Neural progenitor cell (in vitro differentiated cells): ENCODE results near the gene WDR45B. TPM values are rescaled to one million over a fixed set of nuclear protein-coding genes. Genes with fewer than 3 reads are reported as not detected.

Experiments
- DNase-seq: peaks from one replicate; pipeline ENCODE4 v3.0.0-alpha.2; 2016; ENCODE audit warnings: low spot score
- H2AFZ ChIP-seq: fragments of 200-600 bp; sonication (generic); replicated peaks from 2 replicates; pipeline ENCODE4 v1.6.1; 2016; ENCODE audit warnings: antibody characterized with exemption
- H3F3A ChIP-seq: fragments of 200-600 bp; sonication (generic); 2 replicates; pipeline ENCODE4 v1.6.1; 2016; ENCODE audit warnings: antibody characterized with exemption, low read depth
- H3K27ac ChIP-seq: fragments of 200-600 bp; sonication (generic); 2 replicates; pipeline ENCODE4 v1.5.1; 2016; ENCODE audit warnings: mild to moderate bottlenecking
- H3K27me3 ChIP-seq: fragments of 200-600 bp; sonication (generic); 2 replicates; pipeline ENCODE4 v1.6.1; 2016; ENCODE audit warnings: mild to moderate bottlenecking, moderate library complexity
- H3K36me3 ChIP-seq: fragments of 200-600 bp; sonication (generic); 2 replicates; pipeline ENCODE4 v1.5.1; 2016
- H3K4me1 ChIP-seq: fragments of 200-600 bp; sonication (generic); 2 replicates; pipeline ENCODE4 v1.6.1; 2016; ENCODE audit warnings: mixed run types
- H3K4me2 ChIP-seq: fragments of 200-600 bp; sonication (generic); 2 replicates; pipeline ENCODE4 v1.6.1; 2016
- H3K4me3 ChIP-seq: fragments of 200-600 bp; sonication (generic); 2 replicates; pipeline ENCODE4 v1.5.1; 2016
- H3K79me2 ChIP-seq: fragments of 200-600 bp; sonication (generic); 2 replicates; pipeline ENCODE4 v1.6.1; 2016; ENCODE audit warnings: low read depth
- H3K9ac ChIP-seq: fragments of 200-600 bp; sonication (generic); 2 replicates; pipeline ENCODE4 v1.6.1; 2016
- H3K9me3 ChIP-seq: fragments of 200-600 bp; sonication (generic); 2 replicates; pipeline ENCODE4 v1.5.1; 2016; ENCODE audit warnings: low read depth
- H4K20me1 ChIP-seq: fragments of 200-600 bp; sonication (generic); 2 replicates; pipeline ENCODE4 v1.6.1; 2016; ENCODE audit warnings: low read depth
- H3K27ac Mint-ChIP-seq: 3 replicates; pipeline ENCODE4 v1.8.0; 2021; ENCODE audit warnings: mixed read lengths
- H3K27me3 Mint-ChIP-seq: 2 replicates; pipeline ENCODE4 v1.8.0; 2022; ENCODE audit warnings: low read depth, mild to moderate bottlenecking, inconsistent platforms, moderate library complexity, mixed read lengths; ENCODE audit not compliant: insufficient read depth
- H3K36me3 Mint-ChIP-seq: 3 replicates; pipeline ENCODE4 v1.8.0; 2021; ENCODE audit warnings: mixed read lengths
- H3K4me1 Mint-ChIP-seq: 3 replicates; pipeline ENCODE4 v1.8.0; 2021; ENCODE audit warnings: mixed read lengths
- H3K4me3 Mint-ChIP-seq: 3 replicates; pipeline ENCODE4 v1.8.0; 2021; ENCODE audit warnings: mild to moderate bottlenecking, moderate library complexity, mixed read lengths
- H3K9me3 Mint-ChIP-seq: 3 replicates; pipeline ENCODE4 v1.8.0; 2020; ENCODE audit warnings: mixed read lengths
- EZH2 ChIP-seq: fragments of 200-600 bp; sonication (generic); IDR thresholded peaks from 2 replicates; pipeline ENCODE4 v1.6.1; 2017; ENCODE audit warnings: antibody characterized with exemption, mild to moderate bottlenecking, moderate library complexity
- EZH2phosphoT487 ChIP-seq: fragments of 200-600 bp; sonication (generic); IDR thresholded peaks from 2 replicates; pipeline ENCODE4 v1.6.1; 2017; ENCODE audit warnings: antibody characterized with exemption
- total RNA-seq: library from RNA; depleted of rRNA; stranded (reverse); fragments of >200 nt; gene quantifications from 2 replicates; pipeline ENCODE4 v1.2.3, GENCODE V29; 2015; ENCODE audit warnings: low replicate concordance
- TF ChIP-seq, protein P1 (sequence below): fragments of 200-600 bp; sonication (generic); IDR thresholded peaks from 2 replicates; pipeline ENCODE4 v1.5.1; 2017; ENCODE audit warnings: antibody characterized with exemption, mild to moderate bottlenecking

The WDR45B gene
- total RNA-seq, 1 donor from 2014 or later = 110 TPM

DNA sequence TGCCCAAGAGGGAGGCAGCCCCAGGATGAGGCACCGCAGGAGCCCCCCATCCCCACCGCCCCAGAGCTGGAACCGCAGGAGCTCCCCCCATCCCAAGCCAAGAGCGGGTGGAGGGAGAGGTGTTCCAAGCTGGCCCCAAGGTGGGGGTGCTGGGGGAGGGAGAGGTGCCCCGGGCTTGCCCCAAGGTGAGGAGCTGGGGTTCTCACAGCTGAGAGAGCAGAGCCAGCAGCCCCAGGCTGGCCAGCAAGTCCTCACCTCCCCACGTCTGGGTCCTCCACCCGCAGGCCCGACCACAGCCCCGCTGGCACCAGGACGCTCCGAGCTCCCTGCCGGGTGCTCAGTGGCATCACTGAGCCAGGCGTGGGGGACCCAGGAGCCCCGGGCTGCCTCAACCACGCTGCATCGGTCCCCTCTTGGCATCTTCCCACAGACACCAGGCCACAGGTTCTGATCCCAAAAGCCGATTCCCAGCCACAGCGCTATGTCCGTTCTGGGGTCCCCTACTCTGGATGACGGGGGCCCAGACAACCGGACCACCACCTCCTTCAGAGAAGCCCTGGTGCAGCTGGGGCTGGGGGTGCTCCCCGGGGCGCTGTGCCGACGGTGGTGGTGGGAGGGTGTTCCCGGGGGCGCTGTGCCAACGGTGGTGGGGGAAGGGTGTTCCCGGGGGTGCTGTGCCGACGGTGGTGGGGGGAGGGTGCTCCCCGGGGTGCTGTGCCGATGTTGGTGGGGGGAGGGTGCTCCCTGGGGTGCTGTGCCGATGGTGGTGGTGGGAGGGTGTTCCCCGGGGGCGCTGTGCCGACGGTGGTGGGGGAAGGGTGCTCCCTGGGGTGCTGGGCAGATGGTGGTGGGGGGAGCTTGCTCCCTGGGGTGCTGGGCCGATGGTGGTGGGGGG lies 15.4 kb upstream of the WDR45B start:
- Histone ChIP-seq H3K36me3 (no peaks in the 10 kb centered on the region), H4K20me1 (no peaks in the 10 kb centered on the region), H3K27ac (no peak overlapping the region), H3K4me2 (no peak overlapping the region), H2AFZ (no peak overlapping the region), H3K9me3 (no peaks in the 10 kb centered on the region), H3K4me3 (no peak overlapping the region), H3K79me2 (no peaks in the 10 kb centered on the region), H3F3A (peaks cover 5% of the 10 kb centered on the region), H3K4me1 (peaks cover 11% of the 10 kb centered on the region), H3K9ac (no peak overlapping the region), H3K27me3 (no peaks in the 10 kb centered on the region)
- Mint-ChIP-seq H3K36me3 (peaks cover 12% of the 10 kb centered on the region), H3K4me3 (no peak overlapping the region), H3K9me3 (peaks cover 4% of the 10 kb centered on the region), H3K4me1 (peaks cover 13% of the 10 kb centered on the region), H3K27me3 (peaks cover 5% of the 10 kb centered on the region), H3K27ac (no peak overlapping the region)
- TF ChIP-seq EZH2phosphoT487 = no peak
- DNase-seq = no peak

DNA sequence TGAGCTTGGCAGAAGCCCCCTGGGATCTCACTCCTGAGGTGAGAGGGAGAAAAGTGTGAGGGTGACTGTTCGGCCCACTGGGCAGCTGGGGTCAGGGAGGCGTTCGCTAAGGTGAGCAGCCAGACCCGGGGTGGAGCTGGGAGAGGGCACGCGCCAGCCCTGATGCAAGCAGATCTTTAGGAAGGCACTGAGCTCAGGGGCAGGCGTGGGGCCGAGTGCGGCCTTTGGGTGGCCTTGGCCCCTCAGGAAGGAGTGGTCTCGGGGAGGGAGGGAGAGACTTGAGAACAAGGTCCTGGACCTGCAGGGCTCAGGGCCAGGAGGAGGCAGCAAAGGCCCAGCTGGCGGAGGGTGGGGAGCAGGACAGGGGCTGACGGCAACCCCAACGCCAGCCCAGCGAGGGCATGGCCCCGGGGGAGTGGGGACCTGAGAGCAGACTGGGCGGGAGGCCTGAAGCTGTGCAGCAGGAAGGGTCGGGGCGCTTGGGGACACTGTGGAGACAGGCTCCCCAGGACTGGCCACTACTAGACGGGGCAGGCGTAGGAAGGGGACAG lies 14.5 kb upstream of the WDR45B start:
- Histone ChIP-seq H4K20me1 (no peaks in the 10 kb centered on the region), H3K27ac (no peak overlapping the region), H3K27me3 (no peaks in the 10 kb centered on the region), H3K9me3 (no peaks in the 10 kb centered on the region), H3K36me3 (no peaks in the 10 kb centered on the region), H2AFZ (no peak overlapping the region), H3K79me2 (no peaks in the 10 kb centered on the region), H3K4me3 (no peak overlapping the region), H3K9ac (no peak overlapping the region), H3K4me2 (no peak overlapping the region), H3F3A (peaks cover 5% of the 10 kb centered on the region), H3K4me1 (peaks cover 11% of the 10 kb centered on the region)
- Mint-ChIP-seq H3K36me3 (peaks cover 12% of the 10 kb centered on the region), H3K4me1 (peaks cover 10% of the 10 kb centered on the region), H3K4me3 (no peak overlapping the region), H3K27me3 (peaks cover 5% of the 10 kb centered on the region), H3K9me3 (peaks cover 4% of the 10 kb centered on the region), H3K27ac (peak overlapping the region; percentile 46)
- no peak for DNase-seq
- TF ChIP-seq, protein P1, sequence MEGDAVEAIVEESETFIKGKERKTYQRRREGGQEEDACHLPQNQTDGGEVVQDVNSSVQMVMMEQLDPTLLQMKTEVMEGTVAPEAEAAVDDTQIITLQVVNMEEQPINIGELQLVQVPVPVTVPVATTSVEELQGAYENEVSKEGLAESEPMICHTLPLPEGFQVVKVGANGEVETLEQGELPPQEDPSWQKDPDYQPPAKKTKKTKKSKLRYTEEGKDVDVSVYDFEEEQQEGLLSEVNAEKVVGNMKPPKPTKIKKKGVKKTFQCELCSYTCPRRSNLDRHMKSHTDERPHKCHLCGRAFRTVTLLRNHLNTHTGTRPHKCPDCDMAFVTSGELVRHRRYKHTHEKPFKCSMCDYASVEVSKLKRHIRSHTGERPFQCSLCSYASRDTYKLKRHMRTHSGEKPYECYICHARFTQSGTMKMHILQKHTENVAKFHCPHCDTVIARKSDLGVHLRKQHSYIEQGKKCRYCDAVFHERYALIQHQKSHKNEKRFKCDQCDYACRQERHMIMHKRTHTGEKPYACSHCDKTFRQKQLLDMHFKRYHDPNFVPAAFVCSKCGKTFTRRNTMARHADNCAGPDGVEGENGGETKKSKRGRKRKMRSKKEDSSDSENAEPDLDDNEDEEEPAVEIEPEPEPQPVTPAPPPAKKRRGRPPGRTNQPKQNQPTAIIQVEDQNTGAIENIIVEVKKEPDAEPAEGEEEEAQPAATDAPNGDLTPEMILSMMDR = no peak
- TF ChIP-seq EZH2 (no peak), EZH2phosphoT487 (no peak)

DNA sequence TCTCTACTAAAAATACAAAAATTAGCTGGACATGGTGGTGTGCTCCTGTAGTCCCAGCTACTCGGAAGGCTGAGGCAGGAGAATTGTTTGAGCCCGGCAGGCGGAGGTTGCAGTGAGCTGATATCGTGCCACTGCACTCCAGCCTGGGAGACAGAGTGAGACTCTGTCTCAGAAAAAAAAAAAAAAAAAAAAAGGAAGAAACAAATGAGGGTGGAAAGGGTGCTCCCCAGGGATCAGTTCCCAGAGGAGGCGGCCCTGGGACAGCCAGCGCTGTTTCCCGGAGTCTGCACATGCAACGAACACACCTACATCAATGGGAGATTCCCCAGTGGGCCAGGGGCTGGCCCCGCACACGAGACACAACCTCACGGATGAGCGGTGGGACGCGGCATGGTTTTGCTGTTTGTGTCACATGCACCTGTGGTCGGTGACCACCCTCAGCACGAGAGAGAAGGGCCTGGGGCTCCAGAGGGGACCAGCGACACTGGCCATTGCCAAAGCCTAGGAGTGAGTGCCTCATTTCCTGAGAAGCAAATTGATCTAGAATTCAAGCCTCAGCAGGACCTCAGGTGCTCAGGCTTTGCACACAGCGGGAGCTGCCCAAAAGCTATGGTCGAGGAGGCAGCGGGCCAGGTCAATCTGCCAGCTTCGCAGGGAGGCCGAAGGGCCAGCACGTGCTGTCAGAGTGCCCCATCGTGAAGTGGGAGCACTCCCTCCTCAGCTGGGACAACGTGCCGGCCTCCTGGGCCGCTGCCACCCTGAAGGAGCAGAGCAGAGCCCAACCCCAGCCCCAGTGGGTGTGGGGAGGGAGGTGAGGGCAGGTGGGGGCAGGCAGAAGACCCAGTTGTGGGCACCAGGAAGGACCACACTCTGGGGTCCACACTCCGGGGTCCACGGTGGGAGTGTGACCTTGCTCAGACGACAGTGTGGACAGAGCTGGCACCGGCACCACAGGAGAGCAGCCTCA lies 13.8 kb upstream of the WDR45B start:
- no peaks in the 10 kb centered on the region for H4K20me1 ChIP-seq
- TF ChIP-seq EZH2phosphoT487 = no peak
- no peak for TF ChIP-seq EZH2
- TF ChIP-seq, protein P1 = no peak
- Mint-ChIP-seq H3K36me3 (peaks cover 13% of the 10 kb centered on the region), H3K9me3 (peaks cover 4% of the 10 kb centered on the region), H3K4me3 (no peak overlapping the region), H3K4me1 (peaks cover 10% of the 10 kb centered on the region), H3K27ac (no peak overlapping the region), H3K27me3 (peaks cover 3% of the 10 kb centered on the region)
- no peaks in the 10 kb centered on the region for H3K9me3 ChIP-seq
- H3K4me1 ChIP-seq = peaks cover 11% of the 10 kb centered on the region
- DNase-seq = no peak
- no peaks in the 10 kb centered on the region for H3K79me2 ChIP-seq
- H3K4me2 ChIP-seq = no peak overlapping the region
- H3K9ac ChIP-seq = no peak overlapping the region
- peaks cover 5% of the 10 kb centered on the region for H3F3A ChIP-seq
- H3K4me3 ChIP-seq = no peak overlapping the region
- no peaks in the 10 kb centered on the region for H3K27me3 ChIP-seq
- no peaks in the 10 kb centered on the region for H3K36me3 ChIP-seq
- no peak overlapping the region for H3K27ac ChIP-seq
- no peak overlapping the region for H2AFZ ChIP-seq
